Putamen (tissue), 1 donor: ENCODE data around the gene IFNK.
A peak's percentile ranks its signal among the peaks of the same experiment; 100 is the strongest.

ENCODE experiments used
- DNase-seq: peaks from one replicate; pipeline ENCODE4 v3.0.0-alpha.2; 2016; ENCODE audit warnings: low spot score

Gene IFNK

DNA sequence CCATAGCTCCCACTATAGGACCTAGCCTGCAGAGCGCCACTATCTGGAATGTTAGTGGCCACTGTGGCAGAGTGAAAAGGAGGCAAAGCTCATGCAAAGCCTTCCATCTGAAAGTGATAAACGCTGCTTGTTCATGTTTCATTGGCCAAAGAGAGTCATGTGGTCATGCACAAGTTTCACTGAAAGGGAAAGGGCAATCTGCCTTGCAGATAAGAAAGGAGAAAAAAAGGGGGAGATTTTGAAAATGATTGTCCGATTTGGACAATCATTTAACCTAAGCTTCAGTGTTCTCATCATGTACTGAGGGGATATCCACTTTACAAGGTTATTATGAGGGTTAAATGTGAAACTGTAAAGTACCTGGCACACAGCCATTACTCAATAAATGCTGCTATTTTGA is 14.6 kb downstream of the IFNK start:
- no peak for DNase-seq

DNA sequence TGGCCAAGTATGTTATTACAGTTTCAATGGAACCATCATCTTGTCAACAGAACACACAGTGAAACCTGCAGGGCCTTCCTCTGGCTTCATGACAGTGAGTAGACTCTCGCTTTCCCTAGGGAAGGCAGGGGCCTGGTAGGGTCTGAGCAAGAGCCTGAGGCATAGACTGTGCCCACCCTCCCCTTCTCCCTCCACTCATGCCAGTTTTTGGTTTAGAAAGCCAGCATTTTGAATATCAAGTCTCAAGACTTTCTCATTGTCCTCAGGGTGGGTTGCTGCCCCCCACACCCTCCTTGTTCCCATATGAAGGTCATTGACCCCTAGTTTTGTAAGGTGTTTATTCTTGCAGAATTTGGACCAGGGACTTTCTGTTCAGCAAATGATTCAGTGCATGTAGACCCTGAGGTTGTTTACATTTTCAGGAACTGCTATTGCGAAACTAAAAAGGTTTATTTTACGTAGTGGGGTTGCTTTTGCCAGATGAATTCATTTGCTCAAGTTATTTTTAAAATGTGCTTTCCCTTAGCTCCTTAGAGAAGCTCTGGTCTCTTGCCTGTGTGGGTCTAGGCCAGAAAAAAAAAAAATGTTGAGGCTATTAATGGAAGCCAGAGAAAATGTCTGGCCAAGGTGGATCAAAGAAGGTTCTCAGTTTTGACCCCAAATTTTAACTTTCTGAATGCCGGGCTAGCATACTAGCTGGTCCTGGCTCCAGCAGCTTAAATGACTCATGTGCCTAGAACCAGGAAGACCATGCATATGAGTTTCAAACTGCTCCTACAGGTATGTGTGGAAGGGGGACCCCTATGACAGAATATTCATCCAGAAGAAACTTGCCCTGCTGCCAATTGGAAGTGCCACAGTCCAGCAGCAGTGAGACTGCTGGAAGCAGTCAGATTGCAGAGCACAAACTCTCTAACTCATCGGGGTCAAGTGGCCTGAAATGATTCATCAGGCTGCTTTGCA is 15.7 kb downstream of the IFNK start:
- DNase-seq, result peak; percentile 36

DNA sequence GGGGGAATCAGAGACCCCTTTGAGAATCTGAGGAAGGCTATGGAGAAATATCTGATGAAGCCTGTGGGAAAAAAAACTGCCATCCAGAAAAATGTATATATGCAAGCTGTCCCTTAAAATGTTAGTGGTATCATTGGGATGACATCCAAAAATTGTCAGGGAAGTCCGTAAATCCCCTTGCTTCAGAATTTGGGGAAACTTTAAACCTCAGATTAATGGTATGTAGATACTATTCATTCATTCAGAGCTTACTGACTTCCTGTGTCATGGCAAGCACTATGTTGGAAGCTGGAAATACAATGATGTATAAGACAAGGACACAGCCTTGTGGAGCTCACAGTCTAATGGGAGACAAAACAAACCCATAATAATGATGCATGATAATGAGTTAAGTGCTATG is 16.4 kb downstream of the IFNK start:
- DNase-seq, result no peak

DNA sequence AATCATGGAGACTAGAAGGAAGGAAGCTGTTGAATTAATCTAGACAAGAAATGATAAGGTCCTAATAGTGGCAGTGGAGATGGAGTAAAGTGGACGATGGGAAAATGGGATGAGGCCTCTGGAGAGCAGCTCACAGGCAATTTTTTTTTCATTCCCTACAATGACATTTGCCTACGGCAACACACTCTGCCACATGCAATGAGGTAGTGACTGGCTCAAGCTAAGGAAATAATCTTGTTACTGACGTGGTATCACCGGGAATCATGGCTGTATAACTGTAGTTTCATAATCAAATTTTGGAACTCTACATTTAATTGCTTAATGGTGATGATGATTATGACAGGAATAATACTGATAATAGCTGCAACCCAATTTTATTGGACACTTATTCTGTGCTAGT is 17.6 kb downstream of the IFNK start:
- DNase-seq, result no peak

- DNase-seq, result no peak
These were observed 18.4 kb downstream of the IFNK start for GRCh38 chr9:27542508-27542907.

- no peak for DNase-seq
These were observed 21.4 kb downstream of the IFNK start for GRCh38 chr9:27545471-27545870.

DNA sequence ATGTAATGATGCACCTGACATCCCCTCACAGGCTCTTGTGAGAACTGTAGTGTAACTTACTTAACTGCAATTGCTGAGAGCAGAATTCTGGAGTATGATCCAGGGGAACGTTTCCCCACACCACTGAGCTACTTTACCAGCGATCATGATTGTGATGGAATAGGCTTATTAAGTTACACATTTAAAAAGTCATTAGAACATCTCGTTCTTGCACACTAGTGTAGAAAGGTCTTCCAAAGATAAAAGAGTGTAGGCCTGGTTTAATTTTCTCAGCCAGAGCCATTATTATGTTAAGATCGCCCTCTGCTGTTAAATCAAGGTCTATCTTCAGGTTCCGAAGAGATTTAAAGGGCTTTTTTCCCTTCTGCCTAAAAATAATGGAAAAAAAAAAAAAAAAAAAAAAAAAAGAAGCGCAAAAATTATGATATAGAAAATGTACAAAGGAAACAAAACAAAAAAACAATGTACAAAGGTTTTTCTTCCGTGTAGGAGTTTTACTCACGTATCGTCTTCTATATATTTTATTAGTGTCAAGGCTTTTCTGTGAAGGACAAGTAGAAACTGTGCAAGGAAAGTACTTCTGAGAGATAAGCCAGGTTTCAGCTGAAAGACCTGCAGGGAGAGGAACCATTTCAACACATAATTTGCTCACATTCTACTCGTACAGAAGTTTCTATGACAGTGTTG is 24.1 kb downstream of the IFNK start:
- peak; percentile 70 for DNase-seq

- peak; percentile 66 for DNase-seq
These were observed 25.2 kb downstream of the IFNK start for GRCh38 chr9:27549196-27549755.

DNA sequence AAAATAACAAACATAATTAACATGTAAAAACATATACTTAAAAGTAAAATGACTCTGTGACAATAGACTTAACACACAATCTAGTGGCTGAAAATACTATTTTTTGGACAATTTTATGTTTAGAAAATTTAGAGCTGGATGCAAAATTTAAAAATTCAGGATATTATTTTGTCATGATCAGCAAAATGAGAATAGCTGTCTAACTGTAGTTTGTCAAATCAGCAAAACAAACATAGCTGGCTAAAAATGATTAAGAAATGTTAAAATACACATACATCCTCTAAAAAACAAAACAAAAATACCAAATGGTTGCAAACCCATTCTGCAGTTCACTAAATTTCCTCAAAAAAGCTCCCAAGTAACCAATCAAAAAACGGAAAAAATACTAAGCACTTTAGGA is 30.6 kb downstream of the IFNK start:
- DNase-seq, result no peak

DNA sequence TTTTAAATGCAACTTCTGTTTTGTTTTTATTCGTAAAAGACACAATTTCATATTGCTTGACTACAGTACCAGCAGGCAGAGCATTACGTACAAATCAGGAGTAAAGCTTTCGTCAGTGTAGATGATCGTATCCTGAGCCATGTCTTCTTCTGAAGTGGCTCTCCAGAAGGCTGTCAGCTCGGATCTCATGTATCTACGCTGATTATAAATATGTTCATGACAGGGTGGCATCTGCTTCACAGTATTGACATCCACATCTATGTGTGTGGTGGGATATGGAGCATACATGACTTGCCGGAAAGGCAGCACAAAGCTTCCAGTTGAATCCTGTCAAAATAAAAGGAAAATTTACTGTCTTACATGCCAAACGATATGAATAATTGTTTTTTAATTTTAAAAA is 32.4 kb downstream of the IFNK start:
- DNase-seq, result no peak

DNA sequence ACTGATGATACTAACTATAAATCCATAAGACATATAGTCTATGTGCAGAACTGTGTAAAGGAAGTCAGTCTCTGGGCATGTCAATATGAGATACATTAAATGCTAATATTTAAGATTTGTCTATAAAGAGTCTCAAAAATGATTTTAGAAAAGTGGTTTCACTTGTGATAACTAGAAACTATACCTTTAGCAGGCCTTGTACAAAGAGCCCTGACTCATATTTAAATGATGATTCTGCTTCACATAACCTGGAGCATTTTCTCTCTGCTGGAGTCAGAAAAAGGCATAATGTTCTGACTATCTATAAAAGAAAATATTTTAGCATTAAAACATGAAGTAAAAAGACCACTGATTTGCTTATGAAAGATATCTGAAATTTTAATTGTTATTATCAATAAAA is 34.2 kb downstream of the IFNK start:
- DNase-seq, result no peak

DNA sequence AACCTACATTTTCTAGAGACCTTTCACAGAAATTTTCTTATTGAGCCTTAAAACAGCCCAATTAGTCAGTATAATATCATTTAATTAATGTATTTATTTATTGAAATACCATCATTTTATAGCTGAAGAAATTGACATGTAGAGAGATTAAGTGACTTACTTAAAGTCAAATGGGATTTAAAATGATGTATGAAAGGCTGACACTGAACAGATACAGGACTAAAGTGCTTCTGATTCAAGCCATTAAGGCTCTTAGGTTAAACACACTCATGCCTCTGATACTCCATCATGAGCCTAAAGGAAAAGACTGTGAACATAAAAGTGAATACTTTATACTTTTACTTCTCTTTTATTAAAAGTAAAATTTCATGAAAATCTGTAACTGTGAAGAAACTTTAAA is 36.4 kb downstream of the IFNK start:
- no peak for DNase-seq

- DNase-seq, result no peak
These were observed 37.6 kb downstream of the IFNK start for GRCh38 chr9:27561685-27562084.

- DNase-seq, result no peak
These were observed 39.8 kb downstream of the IFNK start for GRCh38 chr9:27563738-27564430.

- DNase-seq, result no peak
These were observed 40.6 kb downstream of the IFNK start for GRCh38 chr9:27564670-27565069.

DNA sequence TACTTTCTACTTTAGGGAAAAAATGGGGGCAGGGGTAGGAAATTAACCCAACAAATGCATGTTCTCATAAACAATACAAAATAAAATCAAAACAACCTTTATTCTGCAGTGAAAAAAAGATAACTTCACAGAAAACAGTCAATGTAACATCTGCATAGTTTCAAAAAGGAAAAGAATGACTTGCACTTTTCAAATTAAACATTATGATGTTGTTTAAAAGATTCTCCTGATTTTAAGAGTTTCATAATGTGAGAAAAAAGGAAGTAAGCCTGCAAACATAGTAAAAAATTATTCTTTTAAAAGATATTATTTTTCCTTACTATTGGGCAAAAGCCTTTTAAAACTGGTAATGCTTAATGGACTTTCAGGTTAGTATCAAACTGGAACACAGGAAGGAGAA is 41.6 kb downstream of the IFNK start:
- no peak for DNase-seq

DNA sequence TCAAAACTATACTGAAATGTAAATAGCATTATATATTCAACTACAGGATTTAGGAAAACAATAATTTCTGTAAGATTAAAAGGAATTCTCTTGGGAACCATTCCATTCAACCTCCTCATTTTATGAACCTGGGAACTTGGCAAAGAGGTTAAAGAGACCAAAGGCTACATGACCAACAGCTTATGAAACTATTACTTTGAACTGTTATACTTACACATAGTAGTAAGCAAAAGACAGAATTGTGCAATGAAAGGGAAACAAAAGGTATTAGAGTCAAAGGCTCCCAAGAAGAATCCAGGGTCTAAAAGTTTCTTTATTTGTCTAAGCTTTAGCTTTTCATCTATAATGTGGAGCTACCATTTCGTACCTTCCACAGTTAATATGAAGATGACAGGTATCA is 42.0 kb downstream of the IFNK start:
- no peak for DNase-seq

- no peak for DNase-seq
These were observed 45.3 kb downstream of the IFNK start for GRCh38 chr9:27569406-27569805.

- no peak for DNase-seq
These were observed 46.9 kb downstream of the IFNK start for GRCh38 chr9:27571011-27571410.

- no peak for DNase-seq
These were observed 48.0 kb downstream of the IFNK start for GRCh38 chr9:27572061-27572460.

GRCh38 chr9:27572566-27572917 is 48.5 kb downstream of the IFNK start:
- DNase-seq, result peak; percentile 60

GRCh38 chr9:27572918-27573633 is 49.0 kb downstream of the IFNK start, which contains the start of gene C9orf72:
C9orf72 (minus strand) TSS chr9:27573481; CDS start chr9:27567120, 6,361 bp downstream.
- DNase-seq, result peak; percentile 81
